ENCODE data around the gene LCA5.
"Not testable (repeated sequence)": the region's sequence is repeated elsewhere in the genome, so short reads cannot be mapped to it uniquely, and the experiment has no call there.

The LCA5 gene

GRCh38 chr6:79536954-79537747, at the start of gene LCA5:
Gene LCA5, minus strand, starts transcription at chr6:79537430. Its CDS starts 18,536 bp downstream, at chr6:79518894.
- peak; percentile 99 for DNase-seq

- DNase-seq = peak; percentile 9 to 44
Measured at GRCh38 chr6:79586548-79586947, 49.3 kb upstream of the LCA5 start.

- no peak for DNase-seq
Measured at GRCh38 chr6:79584332-79584731, 47.1 kb upstream of the LCA5 start.

GRCh38 chr6:79577926-79578325, 40.7 kb upstream of the LCA5 start:
- not testable (repeated sequence) for DNase-seq

- no peak for DNase-seq
Measured at GRCh38 chr6:79574630-79575225, 37.5 kb upstream of the LCA5 start.

- DNase-seq = no peak
Measured at GRCh38 chr6:79574174-79574573, 36.9 kb upstream of the LCA5 start.

- DNase-seq = peak in 1 of 2 experiments; percentile 79
Measured at GRCh38 chr6:79571030-79571367, 33.8 kb upstream of the LCA5 start.

- DNase-seq = peak; percentile 95 to 98
Measured at GRCh38 chr6:79570129-79571029, 33.1 kb upstream of the LCA5 start.

GRCh38 chr6:79568996-79569395, 31.8 kb upstream of the LCA5 start:
- no peak for DNase-seq

- no peak for DNase-seq
Measured at GRCh38 chr6:79564636-79565035, 27.4 kb upstream of the LCA5 start.

GRCh38 chr6:79559706-79560105, 22.5 kb upstream of the LCA5 start:
- DNase-seq = no peak

- DNase-seq = no peak
Measured at GRCh38 chr6:79557673-79558467, 20.6 kb upstream of the LCA5 start.

- DNase-seq = no peak
Measured at GRCh38 chr6:79554305-79554704, 17.1 kb upstream of the LCA5 start.

GRCh38 chr6:79551401-79551800, 14.2 kb upstream of the LCA5 start:
- DNase-seq = no peak

- no peak for DNase-seq
Measured at GRCh38 chr6:79548304-79548703, 11.1 kb upstream of the LCA5 start.

- no peak for DNase-seq
Measured at GRCh38 chr6:79546186-79546585, 9.0 kb upstream of the LCA5 start.

- DNase-seq = peak; percentile 82 to 87
Measured at GRCh38 chr6:79544939-79545450, 7.8 kb upstream of the LCA5 start.

- DNase-seq = peak in 1 of 2 experiments; percentile 26
Measured at GRCh38 chr6:79544299-79544927, 7.2 kb upstream of the LCA5 start.

GRCh38 chr6:79543886-79544285, 6.7 kb upstream of the LCA5 start:
- DNase-seq = no peak

- DNase-seq = no peak
Measured at GRCh38 chr6:79543411-79543810, 6.2 kb upstream of the LCA5 start.

- DNase-seq = peak; percentile 24 to 39
Measured at GRCh38 chr6:79538106-79538971, 1.1 kb upstream of the LCA5 start.

Data from NCI-H526 (cell line).